ENCODE measurements around the gene MAGI2. TPM values are rescaled to one million over a fixed set of nuclear protein-coding genes. Genes with fewer than 3 reads are reported as not detected.
A peak's percentile ranks its signal among the peaks of the same experiment; 100 is the strongest.

Gene MAGI2
- total RNA-seq, 1 donor = 18.8 TPM

- Histone ChIP-seq H3K4me2 (ENCODE audit: insufficient read depth, low read length) (peak overlapping the region; percentile 1), H3K79me2 (ENCODE audit: insufficient read depth, low read length) (no peaks in the 10 kb centered on the region), H3K4me3 (ENCODE audit: insufficient read depth, low read length) (no peak overlapping the region), H4K20me1 (ENCODE audit: insufficient read depth, low read length) (no peaks in the 10 kb centered on the region), H3K9me3 (ENCODE audit: low read depth, low read length) (no peaks in the 10 kb centered on the region), H3K27ac (ENCODE audit: low read depth, low read length) (no peak overlapping the region), H3K27me3 (ENCODE audit: insufficient read depth, low read length) (no peaks in the 10 kb centered on the region), H2AFZ (ENCODE audit: low read length) (peak overlapping the region; percentile 81), H3K4me1 (ENCODE audit: insufficient read depth, low read length) (peaks cover 10% of the 10 kb centered on the region), H3K36me3 (ENCODE audit: insufficient read depth, low read length) (no peaks in the 10 kb centered on the region)
- TF ChIP-seq CTCF (IDR thresholded peaks at IDR 0.05; ENCODE audit: extremely low read depth, low read depth, low read length) = no peak
- DNase-seq (ENCODE audit: insufficient read length, low spot score, missing footprints) = peak; percentile 39
Observed at GRCh38 chr7:77985232-77985973, 1468.1 kb downstream of the MAGI2 start.

GRCh38 chr7:77983973-77984372, 1469.5 kb downstream of the MAGI2 start:
- H3K4me1 ChIP-seq (ENCODE audit: insufficient read depth, low read length) = peaks cover 10% of the 10 kb centered on the region
- H3K27ac ChIP-seq (ENCODE audit: low read depth, low read length) = no peak overlapping the region
- DNase-seq (ENCODE audit: insufficient read length, low spot score, missing footprints) = no peak
- H3K36me3 ChIP-seq (ENCODE audit: insufficient read depth, low read length) = no peaks in the 10 kb centered on the region
- H2AFZ ChIP-seq (ENCODE audit: low read length) = no peak overlapping the region
- no peak overlapping the region for H3K4me2 ChIP-seq (ENCODE audit: insufficient read depth, low read length)
- TF ChIP-seq CTCF (IDR thresholded peaks at IDR 0.05; ENCODE audit: extremely low read depth, low read depth, low read length) = no peak
- no peaks in the 10 kb centered on the region for H3K9me3 ChIP-seq (ENCODE audit: low read depth, low read length)
- no peaks in the 10 kb centered on the region for H3K79me2 ChIP-seq (ENCODE audit: insufficient read depth, low read length)
- H4K20me1 ChIP-seq (ENCODE audit: insufficient read depth, low read length) = no peaks in the 10 kb centered on the region
- no peaks in the 10 kb centered on the region for H3K27me3 ChIP-seq (ENCODE audit: insufficient read depth, low read length)
- no peak overlapping the region for H3K4me3 ChIP-seq (ENCODE audit: insufficient read depth, low read length)

- H3K79me2 ChIP-seq (ENCODE audit: insufficient read depth, low read length) = no peaks in the 10 kb centered on the region
- no peaks in the 10 kb centered on the region for H3K9me3 ChIP-seq (ENCODE audit: low read depth, low read length)
- H4K20me1 ChIP-seq (ENCODE audit: insufficient read depth, low read length) = no peaks in the 10 kb centered on the region
- H3K4me2 ChIP-seq (ENCODE audit: insufficient read depth, low read length) = no peak overlapping the region
- H3K4me3 ChIP-seq (ENCODE audit: insufficient read depth, low read length) = no peak overlapping the region
- H3K27me3 ChIP-seq (ENCODE audit: insufficient read depth, low read length) = no peaks in the 10 kb centered on the region
- no peak overlapping the region for H3K27ac ChIP-seq (ENCODE audit: low read depth, low read length)
- no peak overlapping the region for H2AFZ ChIP-seq (ENCODE audit: low read length)
- no peak for DNase-seq (ENCODE audit: insufficient read length, low spot score, missing footprints)
- H3K36me3 ChIP-seq (ENCODE audit: insufficient read depth, low read length) = no peaks in the 10 kb centered on the region
- TF ChIP-seq CTCF (IDR thresholded peaks at IDR 0.05; ENCODE audit: extremely low read depth, low read depth, low read length) = no peak
- H3K4me1 ChIP-seq (ENCODE audit: insufficient read depth, low read length) = peaks cover 10% of the 10 kb centered on the region
Observed at GRCh38 chr7:77982926-77983550, 1470.4 kb downstream of the MAGI2 start.

- H3K36me3 ChIP-seq (ENCODE audit: insufficient read depth, low read length) = no peaks in the 10 kb centered on the region
- no peak for DNase-seq (ENCODE audit: insufficient read length, low spot score, missing footprints)
- no peak overlapping the region for H3K4me2 ChIP-seq (ENCODE audit: insufficient read depth, low read length)
- no peak overlapping the region for H2AFZ ChIP-seq (ENCODE audit: low read length)
- no peak overlapping the region for H3K27ac ChIP-seq (ENCODE audit: low read depth, low read length)
- no peaks in the 10 kb centered on the region for H3K27me3 ChIP-seq (ENCODE audit: insufficient read depth, low read length)
- H4K20me1 ChIP-seq (ENCODE audit: insufficient read depth, low read length) = no peaks in the 10 kb centered on the region
- no peak overlapping the region for H3K4me3 ChIP-seq (ENCODE audit: insufficient read depth, low read length)
- no peak for TF ChIP-seq CTCF (IDR thresholded peaks at IDR 0.05; ENCODE audit: extremely low read depth, low read depth, low read length)
- H3K9me3 ChIP-seq (ENCODE audit: low read depth, low read length) = no peaks in the 10 kb centered on the region
- H3K79me2 ChIP-seq (ENCODE audit: insufficient read depth, low read length) = no peaks in the 10 kb centered on the region
- H3K4me1 ChIP-seq (ENCODE audit: insufficient read depth, low read length) = peaks cover under 1% of the 10 kb centered on the region
Observed at GRCh38 chr7:77980087-77980713, 1473.3 kb downstream of the MAGI2 start.

Data from osteoblast (primary cell).